K562 (cell line): ENCODE data around the gene PI4KA. TPM values are rescaled to one million over a fixed set of nuclear protein-coding genes. Genes with fewer than 3 reads are reported as not detected.

Experiments
- BCOR ChIP-seq: fragments of 450-650 bp; IDR thresholded peaks from 2 replicates; pipeline ENCODE4 v1.6.1; 2016
- PCBP2 ChIP-seq: fragments of 200-400 bp; formaldehyde crosslinking; IDR thresholded peaks from 2 replicates; pipeline ENCODE4 v1.6.1; 2018; ENCODE audit warnings: low read length, low read depth, mild to moderate bottlenecking, moderate library complexity; ENCODE audit not compliant: poor library complexity, severe bottlenecking
- POLR2A ChIP-seq: fragments of 450-650 bp; conservative IDR thresholded peaks from 2 replicates; pipeline ENCODE4 v1.6.1; 2016
- POLR2AphosphoS5 ChIP-seq: IDR thresholded peaks from 2 replicates; pipeline ENCODE4 v1.6.1; 2011; ENCODE audit warnings: mild to moderate bottlenecking, low read depth, low read length, moderate library complexity; ENCODE audit not compliant: control insufficient read depth, insufficient read depth
- TBP ChIP-seq: optimal IDR thresholded peaks from 2 replicates; pipeline ENCODE3; 2011; ENCODE audit warnings: low read depth, low read length, improper control_type of control experiment
- polyA plus RNA-seq, 8 experiments: library from polyadenylated mRNA; depleted of rRNA in 4 of 8; stranded (reverse) in 5 of 8; unstranded in 3 of 8; fragments of >200 nt; fragmentation: Nextera tagmentation in 2 of 8; fragmentation: Illumina TruSeq in 1 of 8; extraction: Ambion mirVana in 2 of 8; extraction: Trizol in 1 of 8; gene quantifications; 2 replicates each; pipeline versions ENCODE4 v1.2.1 to v1.2.3, GENCODE V29; 2011 to 2014; ENCODE audit warnings: inconsistent platforms in 1 of 8, missing spikeins in 1 of 8
- total RNA-seq, 7 experiments: library from RNA; depleted of rRNA in 6 of 7; stranded (reverse); fragments of >200 nt in 6 of 7; fragmentation: Illumina TruSeq in 2 of 7; extraction: Trizol in 2 of 7; gene quantifications; 2 replicates each; pipeline versions ENCODE4 v1.2.1 to v1.2.3, GENCODE V29; 2011 to 2021; ENCODE audit warnings: low replicate concordance in 1 of 7
- TF ChIP-seq, protein P1 (sequence below): fragments of 150-350 bp; conservative IDR thresholded peaks from 2 replicates; pipeline ENCODE4 v1.6.1; 2014; ENCODE audit warnings: low read length
- TF ChIP-seq, protein P2 (sequence below): sonication (generic); formaldehyde crosslinking; IDR thresholded peaks from 2 replicates; pipeline ENCODE4 v1.8.1; 2023; ENCODE audit warnings: missing genetic modification reagents, mild to moderate bottlenecking, borderline replicate concordance
- TF ChIP-seq, protein P3 (sequence below): fragments of 450-650 bp; formaldehyde crosslinking; IDR thresholded peaks from 2 replicates; pipeline ENCODE4 v1.4.0; 2020; ENCODE audit warnings: mild to moderate bottlenecking, mixed read lengths
- TF ChIP-seq, protein P4 (sequence below): sonication (generic); formaldehyde crosslinking; IDR thresholded peaks from 2 replicates; pipeline ENCODE4 v1.8.0; 2023; ENCODE audit warnings: missing genetic modification reagents, mild to moderate bottlenecking, borderline replicate concordance
- TF ChIP-seq, protein P5 (sequence below): sonication (generic); formaldehyde crosslinking; IDR thresholded peaks from 2 replicates; pipeline ENCODE4 v1.8.0; 2022; ENCODE audit warnings: missing genetic modification reagents, mild to moderate bottlenecking, borderline replicate concordance

The PI4KA gene
- total and polyA plus RNA-seq, 9 of the 15 experiments (the other 6 are each of a cell fraction or from before 2014, with no cell fraction given), result 7.3 to 187 (median 84.7) TPM

DNA sequence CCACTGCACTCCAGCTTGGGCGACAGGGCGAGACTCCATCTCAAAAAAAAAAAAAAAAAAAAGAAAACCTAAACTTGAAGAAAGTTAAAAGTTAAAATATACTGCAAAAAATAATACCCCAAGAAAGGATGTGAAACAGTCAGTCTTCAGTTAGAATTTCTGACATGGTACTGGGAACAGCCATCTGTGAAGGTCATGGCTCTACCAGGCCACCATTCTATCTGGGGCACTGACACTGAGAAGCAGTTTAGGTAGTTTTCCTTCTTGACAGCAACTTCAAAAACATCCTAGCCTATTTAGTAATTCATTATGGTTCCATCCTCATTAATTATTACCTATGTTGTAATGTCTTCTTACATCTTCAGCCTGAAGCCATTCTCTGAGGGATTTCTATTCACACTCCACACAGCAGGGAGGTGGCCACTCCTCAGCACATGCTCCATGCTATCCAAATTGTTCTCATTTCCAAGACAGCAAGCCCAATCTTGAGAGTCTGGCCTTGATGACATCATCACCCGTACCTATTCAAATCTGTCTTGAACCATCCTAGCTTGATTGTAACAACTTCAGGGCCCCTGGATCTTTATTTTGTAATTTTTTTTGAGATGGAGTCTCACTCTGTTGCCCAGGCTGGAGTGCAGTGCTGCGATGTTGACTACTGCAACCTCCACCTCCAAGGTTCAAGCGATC is 46.5 kb downstream of the PI4KA start (continued):
- TF ChIP-seq, protein P1, sequence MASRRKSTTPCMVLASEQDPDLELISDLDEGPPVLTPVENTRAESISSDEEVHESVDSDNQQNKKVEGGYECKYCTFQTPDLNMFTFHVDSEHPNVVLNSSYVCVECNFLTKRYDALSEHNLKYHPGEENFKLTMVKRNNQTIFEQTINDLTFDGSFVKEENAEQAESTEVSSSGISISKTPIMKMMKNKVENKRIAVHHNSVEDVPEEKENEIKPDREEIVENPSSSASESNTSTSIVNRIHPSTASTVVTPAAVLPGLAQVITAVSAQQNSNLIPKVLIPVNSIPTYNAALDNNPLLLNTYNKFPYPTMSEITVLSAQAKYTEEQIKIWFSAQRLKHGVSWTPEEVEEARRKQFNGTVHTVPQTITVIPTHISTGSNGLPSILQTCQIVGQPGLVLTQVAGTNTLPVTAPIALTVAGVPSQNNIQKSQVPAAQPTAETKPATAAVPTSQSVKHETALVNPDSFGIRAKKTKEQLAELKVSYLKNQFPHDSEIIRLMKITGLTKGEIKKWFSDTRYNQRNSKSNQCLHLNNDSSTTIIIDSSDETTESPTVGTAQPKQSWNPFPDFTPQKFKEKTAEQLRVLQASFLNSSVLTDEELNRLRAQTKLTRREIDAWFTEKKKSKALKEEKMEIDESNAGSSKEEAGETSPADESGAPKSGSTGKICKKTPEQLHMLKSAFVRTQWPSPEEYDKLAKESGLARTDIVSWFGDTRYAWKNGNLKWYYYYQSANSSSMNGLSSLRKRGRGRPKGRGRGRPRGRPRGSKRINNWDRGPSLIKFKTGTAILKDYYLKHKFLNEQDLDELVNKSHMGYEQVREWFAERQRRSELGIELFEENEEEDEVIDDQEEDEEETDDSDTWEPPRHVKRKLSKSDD, result no peak
- TF ChIP-seq, protein P2, sequence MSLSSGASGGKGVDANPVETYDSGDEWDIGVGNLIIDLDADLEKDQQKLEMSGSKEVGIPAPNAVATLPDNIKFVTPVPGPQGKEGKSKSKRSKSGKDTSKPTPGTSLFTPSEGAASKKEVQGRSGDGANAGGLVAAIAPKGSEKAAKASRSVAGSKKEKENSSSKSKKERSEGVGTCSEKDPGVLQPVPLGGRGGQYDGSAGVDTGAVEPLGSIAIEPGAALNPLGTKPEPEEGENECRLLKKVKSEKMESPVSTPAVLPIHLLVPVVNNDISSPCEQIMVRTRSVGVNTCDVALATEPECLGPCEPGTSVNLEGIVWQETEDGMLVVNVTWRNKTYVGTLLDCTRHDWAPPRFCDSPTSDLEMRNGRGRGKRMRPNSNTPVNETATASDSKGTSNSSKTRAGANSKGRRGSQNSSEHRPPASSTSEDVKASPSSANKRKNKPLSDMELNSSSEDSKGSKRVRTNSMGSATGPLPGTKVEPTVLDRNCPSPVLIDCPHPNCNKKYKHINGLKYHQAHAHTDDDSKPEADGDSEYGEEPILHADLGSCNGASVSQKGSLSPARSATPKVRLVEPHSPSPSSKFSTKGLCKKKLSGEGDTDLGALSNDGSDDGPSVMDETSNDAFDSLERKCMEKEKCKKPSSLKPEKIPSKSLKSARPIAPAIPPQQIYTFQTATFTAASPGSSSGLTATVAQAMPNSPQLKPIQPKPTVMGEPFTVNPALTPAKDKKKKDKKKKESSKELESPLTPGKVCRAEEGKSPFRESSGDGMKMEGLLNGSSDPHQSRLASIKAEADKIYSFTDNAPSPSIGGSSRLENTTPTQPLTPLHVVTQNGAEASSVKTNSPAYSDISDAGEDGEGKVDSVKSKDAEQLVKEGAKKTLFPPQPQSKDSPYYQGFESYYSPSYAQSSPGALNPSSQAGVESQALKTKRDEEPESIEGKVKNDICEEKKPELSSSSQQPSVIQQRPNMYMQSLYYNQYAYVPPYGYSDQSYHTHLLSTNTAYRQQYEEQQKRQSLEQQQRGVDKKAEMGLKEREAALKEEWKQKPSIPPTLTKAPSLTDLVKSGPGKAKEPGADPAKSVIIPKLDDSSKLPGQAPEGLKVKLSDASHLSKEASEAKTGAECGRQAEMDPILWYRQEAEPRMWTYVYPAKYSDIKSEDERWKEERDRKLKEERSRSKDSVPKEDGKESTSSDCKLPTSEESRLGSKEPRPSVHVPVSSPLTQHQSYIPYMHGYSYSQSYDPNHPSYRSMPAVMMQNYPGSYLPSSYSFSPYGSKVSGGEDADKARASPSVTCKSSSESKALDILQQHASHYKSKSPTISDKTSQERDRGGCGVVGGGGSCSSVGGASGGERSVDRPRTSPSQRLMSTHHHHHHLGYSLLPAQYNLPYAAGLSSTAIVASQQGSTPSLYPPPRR (CRISPR knock-in tag), result no peak
- TF ChIP-seq, protein P3, sequence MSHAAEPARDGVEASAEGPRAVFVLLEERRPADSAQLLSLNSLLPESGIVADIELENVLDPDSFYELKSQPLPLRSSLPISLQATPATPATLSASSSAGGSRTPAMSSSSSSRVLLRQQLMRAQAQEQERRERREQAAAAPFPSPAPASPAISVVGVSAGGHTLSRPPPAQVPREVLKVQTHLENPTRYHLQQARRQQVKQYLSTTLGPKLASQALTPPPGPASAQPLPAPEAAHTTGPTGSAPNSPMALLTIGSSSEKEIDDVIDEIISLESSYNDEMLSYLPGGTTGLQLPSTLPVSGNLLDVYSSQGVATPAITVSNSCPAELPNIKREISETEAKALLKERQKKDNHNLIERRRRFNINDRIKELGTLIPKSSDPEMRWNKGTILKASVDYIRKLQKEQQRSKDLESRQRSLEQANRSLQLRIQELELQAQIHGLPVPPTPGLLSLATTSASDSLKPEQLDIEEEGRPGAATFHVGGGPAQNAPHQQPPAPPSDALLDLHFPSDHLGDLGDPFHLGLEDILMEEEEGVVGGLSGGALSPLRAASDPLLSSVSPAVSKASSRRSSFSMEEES, result no peak
- TF ChIP-seq, protein P4, sequence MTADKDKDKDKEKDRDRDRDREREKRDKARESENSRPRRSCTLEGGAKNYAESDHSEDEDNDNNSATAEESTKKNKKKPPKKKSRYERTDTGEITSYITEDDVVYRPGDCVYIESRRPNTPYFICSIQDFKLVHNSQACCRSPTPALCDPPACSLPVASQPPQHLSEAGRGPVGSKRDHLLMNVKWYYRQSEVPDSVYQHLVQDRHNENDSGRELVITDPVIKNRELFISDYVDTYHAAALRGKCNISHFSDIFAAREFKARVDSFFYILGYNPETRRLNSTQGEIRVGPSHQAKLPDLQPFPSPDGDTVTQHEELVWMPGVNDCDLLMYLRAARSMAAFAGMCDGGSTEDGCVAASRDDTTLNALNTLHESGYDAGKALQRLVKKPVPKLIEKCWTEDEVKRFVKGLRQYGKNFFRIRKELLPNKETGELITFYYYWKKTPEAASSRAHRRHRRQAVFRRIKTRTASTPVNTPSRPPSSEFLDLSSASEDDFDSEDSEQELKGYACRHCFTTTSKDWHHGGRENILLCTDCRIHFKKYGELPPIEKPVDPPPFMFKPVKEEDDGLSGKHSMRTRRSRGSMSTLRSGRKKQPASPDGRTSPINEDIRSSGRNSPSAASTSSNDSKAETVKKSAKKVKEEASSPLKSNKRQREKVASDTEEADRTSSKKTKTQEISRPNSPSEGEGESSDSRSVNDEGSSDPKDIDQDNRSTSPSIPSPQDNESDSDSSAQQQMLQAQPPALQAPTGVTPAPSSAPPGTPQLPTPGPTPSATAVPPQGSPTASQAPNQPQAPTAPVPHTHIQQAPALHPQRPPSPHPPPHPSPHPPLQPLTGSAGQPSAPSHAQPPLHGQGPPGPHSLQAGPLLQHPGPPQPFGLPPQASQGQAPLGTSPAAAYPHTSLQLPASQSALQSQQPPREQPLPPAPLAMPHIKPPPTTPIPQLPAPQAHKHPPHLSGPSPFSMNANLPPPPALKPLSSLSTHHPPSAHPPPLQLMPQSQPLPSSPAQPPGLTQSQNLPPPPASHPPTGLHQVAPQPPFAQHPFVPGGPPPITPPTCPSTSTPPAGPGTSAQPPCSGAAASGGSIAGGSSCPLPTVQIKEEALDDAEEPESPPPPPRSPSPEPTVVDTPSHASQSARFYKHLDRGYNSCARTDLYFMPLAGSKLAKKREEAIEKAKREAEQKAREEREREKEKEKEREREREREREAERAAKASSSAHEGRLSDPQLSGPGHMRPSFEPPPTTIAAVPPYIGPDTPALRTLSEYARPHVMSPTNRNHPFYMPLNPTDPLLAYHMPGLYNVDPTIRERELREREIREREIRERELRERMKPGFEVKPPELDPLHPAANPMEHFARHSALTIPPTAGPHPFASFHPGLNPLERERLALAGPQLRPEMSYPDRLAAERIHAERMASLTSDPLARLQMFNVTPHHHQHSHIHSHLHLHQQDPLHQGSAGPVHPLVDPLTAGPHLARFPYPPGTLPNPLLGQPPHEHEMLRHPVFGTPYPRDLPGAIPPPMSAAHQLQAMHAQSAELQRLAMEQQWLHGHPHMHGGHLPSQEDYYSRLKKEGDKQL (CRISPR knock-in tag), result no peak
- no peak for TF ChIP-seq BCOR
- no peak for TF ChIP-seq PCBP2
- no peak for TF ChIP-seq TBP
- TF ChIP-seq, protein P5, sequence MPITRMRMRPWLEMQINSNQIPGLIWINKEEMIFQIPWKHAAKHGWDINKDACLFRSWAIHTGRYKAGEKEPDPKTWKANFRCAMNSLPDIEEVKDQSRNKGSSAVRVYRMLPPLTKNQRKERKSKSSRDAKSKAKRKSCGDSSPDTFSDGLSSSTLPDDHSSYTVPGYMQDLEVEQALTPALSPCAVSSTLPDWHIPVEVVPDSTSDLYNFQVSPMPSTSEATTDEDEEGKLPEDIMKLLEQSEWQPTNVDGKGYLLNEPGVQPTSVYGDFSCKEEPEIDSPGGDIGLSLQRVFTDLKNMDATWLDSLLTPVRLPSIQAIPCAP (CRISPR knock-in tag), result no peak
- peak; percentile 33 for TF ChIP-seq POLR2A
- TF ChIP-seq POLR2AphosphoS5, result 0 out of 2 replicates have a peak, but pooled peaks have one; percentile 23
